ENCODE measurements around the gene PLEKHA1. TPM values are rescaled to one million over a fixed set of nuclear protein-coding genes. Genes with fewer than 3 reads are reported as not detected.

The PLEKHA1 gene
- total RNA-seq, 1 experiment from 2014 or later: 30.6 TPM

GRCh38 chr10:122373721-122374120 lies 787 bp upstream of the PLEKHA1 start:
- Histone ChIP-seq H2AFZ (ENCODE audit: low read depth, low read length, poor library complexity, severe bottlenecking) (peak overlapping the region; percentile 99), H3K9me2 (ENCODE audit: insufficient read depth) (no peaks in the 10 kb centered on the region), H3K9me3 (ENCODE audit: control insufficient read depth in 1 of 2, insufficient read depth in 1 of 2, low read depth in 1 of 2, low read length in 2 of 2) (no peaks in the 10 kb centered on the region), H3K27ac (ENCODE audit: low read depth, low read length) (no peak overlapping the region), H3K4me3 (replicated peaks in 1 of 2; ENCODE audit: low read depth in 1 of 2, low read length in 2 of 2) (peak overlapping the region; percentile 11 to 75), H3K4me1 (ENCODE audit: control insufficient read depth in 1 of 2, insufficient read depth in 2 of 2, low read length in 2 of 2) (peaks cover 7 to 16% of the 10 kb centered on the region in 2 experiments), H3K9ac (ENCODE audit: low read length) (0 out of 2 replicates have a peak overlapping the region, but pooled peaks have one; percentile 4), H3K4me2 (ENCODE audit: low read length) (peak overlapping the region; percentile 97), H4K20me1 (ENCODE audit: insufficient read depth) (no peaks in the 10 kb centered on the region; the same call in 1 of the 2 replicates), H3K27me3 (ENCODE audit: insufficient read depth, low read length) (no peaks in the 10 kb centered on the region), H3K36me3 (ENCODE audit: control insufficient read depth in 1 of 2, insufficient read depth in 2 of 2, low read length in 2 of 2) (no peaks in the 10 kb centered on the region), H3K79me2 (ENCODE audit: insufficient read depth, low read length) (peaks cover 29% of the 10 kb centered on the region)
- intact Hi-C loops (cut with micrococcal nuclease): loop anchor here (1.0 kb wide), 1 partner anchor 65 kb away; no protein-coding TSS in a partner anchor
- ChIA-PET RAD21 (ENCODE audit: low non-redundant PET in 1 of 2, low total read pairs in 2 of 2, uncharacterized antibody in 2 of 2, unreplicated experiment in 2 of 2) (interaction anchor here in 1 of 2 experiments (0.7 kb wide), 1 partner anchor 74 kb away, joined by 3 read pairs; no protein-coding TSS in a partner anchor), POLR2A (interaction anchor here (0.8 to 1.9 kb wide), 2 partner anchors 13 to 65 kb away, joined by 3 to 12 read pairs; no protein-coding TSS in a partner anchor), CTCF (interaction anchor here (1.0 to 2.0 kb wide), 5 partner anchors 13 to 192 kb away, joined by 4 to 7 read pairs (median 7); no protein-coding TSS in a partner anchor)
- TF ChIP-seq POLR2A (IDR thresholded peaks at IDR 0.05; ENCODE audit: borderline replicate concordance, extremely low read depth, insufficient read depth, insufficient read length) (no peak), SP1 (IDR thresholded peaks at IDR 0.05; ENCODE audit: low read depth) (0 out of 2 replicates have a peak, but pooled peaks have one; percentile 1), POLR2AphosphoS5 (IDR thresholded peaks at IDR 0.05; ENCODE audit: low read depth, low read length) (no peak), JUND (IDR thresholded peaks at IDR 0.05) (no peak)
- TF ChIP-seq, protein P1, sequence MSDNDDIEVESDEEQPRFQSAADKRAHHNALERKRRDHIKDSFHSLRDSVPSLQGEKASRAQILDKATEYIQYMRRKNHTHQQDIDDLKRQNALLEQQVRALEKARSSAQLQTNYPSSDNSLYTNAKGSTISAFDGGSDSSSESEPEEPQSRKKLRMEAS (IDR thresholded peaks at IDR 0.05): no peak
- no peak for DNase-seq (ENCODE audit: low read depth, low spot score)
- BruUV-seq (replicated peaks): TSS peak; percentile 42
- no peak for ATAC-seq

DNA sequence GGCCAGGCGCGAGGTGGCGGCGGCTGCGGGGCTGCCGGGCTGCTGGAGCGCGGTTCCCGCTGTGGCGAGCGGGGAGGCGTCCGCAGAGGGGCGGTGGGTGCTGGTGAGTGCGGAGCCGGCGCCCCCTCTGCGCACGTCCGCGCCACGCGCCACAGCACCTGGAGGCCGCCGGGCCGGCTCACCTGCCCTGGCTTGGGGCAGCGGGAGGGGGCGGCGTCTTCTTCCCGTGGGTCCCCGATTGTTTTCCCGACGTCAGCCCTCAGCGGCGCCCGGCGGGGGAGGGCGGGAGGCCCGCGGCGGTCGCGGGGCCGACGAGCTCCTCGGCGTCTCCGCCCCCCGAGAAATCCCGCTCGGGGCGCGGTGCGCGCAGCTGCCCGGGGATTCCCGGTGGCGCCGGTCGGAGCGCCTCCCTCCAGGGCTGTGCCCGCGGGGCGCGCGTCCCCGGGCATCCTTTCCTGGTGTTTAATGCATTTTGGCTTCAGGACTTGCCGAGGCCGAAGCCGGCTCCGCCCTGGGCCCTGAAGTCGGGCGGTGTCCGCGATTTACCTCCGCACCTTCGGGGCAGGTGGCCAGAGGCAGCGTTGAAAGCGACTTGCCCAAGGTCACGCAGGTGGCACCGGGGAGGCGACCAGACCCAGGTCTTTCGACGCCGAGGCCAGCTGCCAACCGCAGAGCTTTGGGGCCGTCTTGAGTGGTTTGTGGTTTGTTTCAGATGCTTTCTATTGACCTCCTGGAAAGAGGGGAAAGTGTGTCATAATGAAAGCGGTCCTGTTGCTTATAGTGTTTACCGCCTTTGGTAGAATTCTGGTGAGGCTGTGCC lies 561 bp downstream of the PLEKHA1 start:
- BruUV-seq (replicated peaks): no TSS peak
- RAD21 ChIA-PET (ENCODE audit: low non-redundant PET in 1 of 2, low total read pairs in 2 of 2, uncharacterized antibody in 2 of 2, unreplicated experiment in 2 of 2): interaction anchor here in 1 of 2 experiments (0.6 to 1.4 kb wide), 2 partner anchors 23 to 76 kb away, joined by 3 read pairs; no protein-coding TSS in a partner anchor
- intact Hi-C loops (cut with micrococcal nuclease): loop anchor here (1.0 kb wide), 1 partner anchor 67 kb away; no protein-coding TSS in a partner anchor
- peak overlapping the region; percentile 76 for H3K9ac ChIP-seq (ENCODE audit: low read length)
- peak overlapping the region; percentile 47 for H2AFZ ChIP-seq (ENCODE audit: low read depth, low read length, poor library complexity, severe bottlenecking)
- no peaks in the 10 kb centered on the region for H3K27me3 ChIP-seq (ENCODE audit: insufficient read depth, low read length)
- TF ChIP-seq ZFX (IDR thresholded peaks at IDR 0.05) (peak; percentile 92), TCF7L2 (IDR thresholded peaks at IDR 0.05; ENCODE audit: borderline replicate concordance, extremely low read depth, insufficient read depth, insufficient read length) (peak; percentile 20), SP1 (IDR thresholded peaks at IDR 0.05; ENCODE audit: low read depth) (no peak), SIN3A (IDR thresholded peaks at IDR 0.05; ENCODE audit: low read depth) (peak; percentile 8; the same call in 1 of the 2 replicates), POLR2AphosphoS5 (IDR thresholded peaks at IDR 0.05; ENCODE audit: low read depth, low read length) (peak; percentile 57; the same call in 1 of the 2 replicates)
- TF ChIP-seq, protein P1 (IDR thresholded peaks at IDR 0.05): peak; percentile 70; the same call in 1 of the 2 replicates
- H3K9me3 ChIP-seq (ENCODE audit: control insufficient read depth in 1 of 2, insufficient read depth in 1 of 2, low read depth in 1 of 2, low read length in 2 of 2): no peaks in the 10 kb centered on the region
- no peaks in the 10 kb centered on the region for H3K9me2 ChIP-seq (ENCODE audit: insufficient read depth)
- CTCF ChIA-PET: interaction anchor here (0.9 to 2.0 kb wide), 6 partner anchors 12 to 191 kb away, joined by 4 to 7 read pairs (median 6); no protein-coding TSS in a partner anchor
- peak overlapping the region; percentile 74 to 75 for H3K4me3 ChIP-seq (replicated peaks in 1 of 2; ENCODE audit: low read depth in 1 of 2, low read length in 2 of 2)
- peaks cover 40% of the 10 kb centered on the region for H3K79me2 ChIP-seq (ENCODE audit: insufficient read depth, low read length)
- POLR2A ChIA-PET: interaction anchor here (0.9 to 1.9 kb wide), 2 partner anchors 18 to 67 kb away, joined by 3 to 12 read pairs; no protein-coding TSS in a partner anchor
- H3K27ac ChIP-seq (ENCODE audit: low read depth, low read length): peak overlapping the region; percentile 87
- ATAC-seq (peak; percentile 59), DNase-seq (ENCODE audit: low read depth, low spot score) (peak; percentile 28)
- H4K20me1 ChIP-seq (ENCODE audit: insufficient read depth): no peaks in the 10 kb centered on the region; the same call in 1 of the 2 replicates
- H3K4me1 ChIP-seq (ENCODE audit: control insufficient read depth in 1 of 2, insufficient read depth in 2 of 2, low read length in 2 of 2): peaks cover 7 to 16% of the 10 kb centered on the region in 2 experiments
- H3K36me3 ChIP-seq (ENCODE audit: control insufficient read depth in 1 of 2, insufficient read depth in 2 of 2, low read length in 2 of 2): no peaks in the 10 kb centered on the region
- peak overlapping the region; percentile 97 for H3K4me2 ChIP-seq (ENCODE audit: low read length)
